NB4 (cell line): ENCODE data around the gene NCOA4.
"Not testable (repeated sequence)": the region's sequence is repeated elsewhere in the genome, so short reads cannot be mapped to it uniquely, and the experiment has no call there.

ENCODE experiments used
- MYC ChIP-seq: IDR thresholded peaks from 2 replicates; pipeline ENCODE4 v1.6.1; 2011; ENCODE audit warnings: low read depth, low read length
- POLR2A ChIP-seq: IDR thresholded peaks from 2 replicates; pipeline ENCODE4 v1.6.1; 2011; ENCODE audit warnings: mild to moderate bottlenecking; ENCODE audit not compliant: insufficient read length; ENCODE audit errors: extremely low read depth
- TF ChIP-seq, protein P1 (sequence below): IDR thresholded peaks from one replicate; pipeline ENCODE4 v1.5.1; 2012; ENCODE audit warnings: low read depth, low read length
- TF ChIP-seq, protein P2 (sequence below): IDR thresholded peaks from 2 replicates; pipeline ENCODE4 v1.6.1; 2011; ENCODE audit warnings: low read depth, low read length

DNA sequence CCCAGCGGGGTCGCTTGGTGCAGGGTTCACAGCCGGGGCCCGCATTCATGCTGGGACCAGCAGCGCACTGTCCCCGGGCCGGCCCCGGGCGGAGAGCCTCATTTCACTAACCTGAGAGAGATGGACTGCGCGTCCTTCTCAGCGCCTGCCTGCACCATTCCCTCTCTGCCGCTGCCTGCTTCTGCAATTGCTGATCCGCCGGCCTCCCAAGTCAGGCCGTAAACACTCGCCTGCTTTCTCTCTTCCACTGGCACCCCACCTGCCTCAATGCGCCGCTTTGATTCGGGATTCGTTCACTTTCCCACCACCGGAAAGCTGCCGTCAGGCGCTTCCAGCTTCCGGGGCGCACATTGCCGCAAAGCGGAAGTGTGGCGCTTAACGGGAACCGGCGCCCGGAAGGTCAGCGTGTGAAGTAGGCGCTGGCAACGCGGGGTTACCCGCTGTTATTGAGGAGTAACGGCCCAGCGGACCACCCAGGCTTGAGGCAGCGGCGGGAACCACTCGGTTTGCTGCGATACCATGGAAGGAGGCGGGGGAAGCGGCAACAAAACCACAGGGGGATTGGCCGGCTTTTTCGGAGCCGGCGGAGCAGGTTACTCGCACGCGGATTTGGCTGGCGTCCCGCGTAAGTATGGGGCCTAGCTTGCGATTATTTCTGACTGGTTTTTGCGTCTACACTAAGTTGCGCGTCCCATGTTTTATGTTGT lies 58.2 kb downstream of the NCOA4 start, which contains the start of gene TIMM23:
- TF ChIP-seq, protein P1, sequence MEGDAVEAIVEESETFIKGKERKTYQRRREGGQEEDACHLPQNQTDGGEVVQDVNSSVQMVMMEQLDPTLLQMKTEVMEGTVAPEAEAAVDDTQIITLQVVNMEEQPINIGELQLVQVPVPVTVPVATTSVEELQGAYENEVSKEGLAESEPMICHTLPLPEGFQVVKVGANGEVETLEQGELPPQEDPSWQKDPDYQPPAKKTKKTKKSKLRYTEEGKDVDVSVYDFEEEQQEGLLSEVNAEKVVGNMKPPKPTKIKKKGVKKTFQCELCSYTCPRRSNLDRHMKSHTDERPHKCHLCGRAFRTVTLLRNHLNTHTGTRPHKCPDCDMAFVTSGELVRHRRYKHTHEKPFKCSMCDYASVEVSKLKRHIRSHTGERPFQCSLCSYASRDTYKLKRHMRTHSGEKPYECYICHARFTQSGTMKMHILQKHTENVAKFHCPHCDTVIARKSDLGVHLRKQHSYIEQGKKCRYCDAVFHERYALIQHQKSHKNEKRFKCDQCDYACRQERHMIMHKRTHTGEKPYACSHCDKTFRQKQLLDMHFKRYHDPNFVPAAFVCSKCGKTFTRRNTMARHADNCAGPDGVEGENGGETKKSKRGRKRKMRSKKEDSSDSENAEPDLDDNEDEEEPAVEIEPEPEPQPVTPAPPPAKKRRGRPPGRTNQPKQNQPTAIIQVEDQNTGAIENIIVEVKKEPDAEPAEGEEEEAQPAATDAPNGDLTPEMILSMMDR: not testable (repeated sequence)
- TF ChIP-seq POLR2A (peak; percentile 52), MYC (peak; percentile 72)
- TF ChIP-seq, protein P2, sequence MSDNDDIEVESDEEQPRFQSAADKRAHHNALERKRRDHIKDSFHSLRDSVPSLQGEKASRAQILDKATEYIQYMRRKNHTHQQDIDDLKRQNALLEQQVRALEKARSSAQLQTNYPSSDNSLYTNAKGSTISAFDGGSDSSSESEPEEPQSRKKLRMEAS: peak; percentile 62
